Smooth muscle cell (in vitro differentiated cells): Measurements from ENCODE around the gene FBXL13. TPM values are rescaled to one million over a fixed set of nuclear protein-coding genes. Genes with fewer than 3 reads are reported as not detected.
A peak's percentile ranks its signal among the peaks of the same experiment; 100 is the strongest.

Experiments
- DNase-seq: peaks from one replicate; lab custom pipeline; 2025; ENCODE audit not compliant: unreplicated experiment; lab: John Stamatoyannopoulos, UW
- H2AFZ ChIP-seq: fragments of 200-600 bp; sonication (generic); 2 replicates; pipeline ENCODE4 v1.6.0; 2016; ENCODE audit warnings: antibody characterized with exemption, low read depth, mild to moderate bottlenecking
- H3F3A ChIP-seq: fragments of 200-600 bp; sonication (generic); 2 replicates; pipeline ENCODE4 v1.6.0; 2017; ENCODE audit warnings: antibody characterized with exemption, low read depth
- H3K27ac ChIP-seq: fragments of 200-600 bp; sonication (generic); 2 replicates; pipeline ENCODE4 v1.5.1; 2016; ENCODE audit warnings: low read depth, mild to moderate bottlenecking
- H3K27me3 ChIP-seq: fragments of 200-600 bp; sonication (generic); 2 replicates; pipeline ENCODE4 v1.6.1; 2016; ENCODE audit warnings: low read depth, mild to moderate bottlenecking
- H3K36me3 ChIP-seq: fragments of 200-600 bp; sonication (generic); 2 replicates; pipeline ENCODE4 v1.5.1; 2016; ENCODE audit warnings: low read depth
- H3K4me1 ChIP-seq: fragments of 200-600 bp; sonication (generic); 2 replicates; pipeline ENCODE4 v1.5.1; 2016; ENCODE audit warnings: low read depth
- H3K4me2 ChIP-seq: fragments of 200-600 bp; sonication (generic); 2 replicates; pipeline ENCODE4 v1.6.0; 2016; ENCODE audit warnings: mild to moderate bottlenecking
- H3K4me3 ChIP-seq: fragments of 200-600 bp; sonication (generic); 2 replicates; pipeline ENCODE4 v1.5.1; 2016; ENCODE audit warnings: mild to moderate bottlenecking
- H3K79me2 ChIP-seq: fragments of 200-600 bp; sonication (generic); 2 replicates; pipeline ENCODE4 v1.6.0; 2016; ENCODE audit warnings: low read depth, mild to moderate bottlenecking
- H3K9ac ChIP-seq: fragments of 200-600 bp; sonication (generic); 2 replicates; pipeline ENCODE4 v1.6.0; 2016; ENCODE audit warnings: low read depth
- H3K9me3 ChIP-seq: fragments of 200-600 bp; sonication (generic); replicated peaks from 2 replicates; pipeline ENCODE4 v1.5.1; 2016; ENCODE audit warnings: low read depth
- H4K20me1 ChIP-seq: fragments of 200-600 bp; sonication (generic); 2 replicates; pipeline ENCODE4 v1.6.0; 2016; ENCODE audit warnings: low read depth
- WGBS: methylation state at CpG from one replicate; pipeline ENCODE4 v1.1.7; 2016; ENCODE audit warnings: low lambda C conversion rate; 5-methylcytosine and 5-hydroxymethylcytosine counted together
- polyA plus RNA-seq: library from polyadenylated mRNA; unstranded; fragments of >200 nt; fragmentation: Nextera tagmentation; extraction: Ambion mirVana; gene quantifications from 2 replicates; pipeline ENCODE4 v1.2.1, GENCODE V29; 2016
- total RNA-seq: library from RNA; depleted of rRNA; stranded (reverse); fragments of >200 nt; gene quantifications from 2 replicates; pipeline ENCODE4 v1.2.3, GENCODE V29; 2014
- TF ChIP-seq, protein P1 (sequence below): fragments of 200-600 bp; sonication (generic); IDR thresholded peaks from 2 replicates; pipeline ENCODE4 v1.5.1; 2017; ENCODE audit warnings: borderline replicate concordance, mild to moderate bottlenecking, antibody characterized with exemption; ENCODE audit not compliant: insufficient read depth, poor library complexity, severe bottlenecking

Gene FBXL13
- total and polyA plus RNA-seq, 2 experiments from 2014 or later = 2.6 to 12.1 TPM

DNA sequence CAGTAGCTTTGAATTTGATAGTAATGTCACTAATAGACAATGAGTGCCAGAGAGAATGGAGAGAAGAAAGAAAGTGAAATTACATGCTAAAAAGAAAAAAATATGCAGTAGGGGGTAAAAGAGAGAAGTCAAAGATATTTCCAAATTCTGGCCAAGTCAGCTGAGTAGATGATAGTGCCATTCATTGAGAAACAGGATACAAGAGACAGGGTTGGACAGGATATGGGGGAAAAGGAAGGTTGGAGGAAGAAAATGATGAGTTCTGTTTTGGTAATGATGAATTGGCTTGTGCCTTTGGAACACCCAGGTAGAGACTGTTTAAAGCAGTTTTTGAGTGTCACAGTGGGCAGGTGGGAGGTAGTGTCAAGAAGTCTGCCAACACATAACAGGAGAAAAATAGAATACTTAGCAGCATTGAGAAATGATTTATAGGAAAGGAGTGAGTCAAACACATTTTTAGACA, 83.5 kb downstream of the FBXL13 start:
- Histone ChIP-seq H3K27ac (peak overlapping the region; percentile 77), H3K9ac (no peak overlapping the region), H3K27me3 (no peaks in the 10 kb centered on the region), H3K4me2 (peak overlapping the region; percentile 36), H3K36me3 (no peaks in the 10 kb centered on the region), H2AFZ (no peak overlapping the region), H3F3A (peaks cover 5% of the 10 kb centered on the region), H3K4me3 (no peak overlapping the region), H3K79me2 (no peaks in the 10 kb centered on the region), H4K20me1 (no peaks in the 10 kb centered on the region), H3K9me3 (no peaks in the 10 kb centered on the region), H3K4me1 (no peaks in the 10 kb centered on the region)
- TF ChIP-seq, protein P1, sequence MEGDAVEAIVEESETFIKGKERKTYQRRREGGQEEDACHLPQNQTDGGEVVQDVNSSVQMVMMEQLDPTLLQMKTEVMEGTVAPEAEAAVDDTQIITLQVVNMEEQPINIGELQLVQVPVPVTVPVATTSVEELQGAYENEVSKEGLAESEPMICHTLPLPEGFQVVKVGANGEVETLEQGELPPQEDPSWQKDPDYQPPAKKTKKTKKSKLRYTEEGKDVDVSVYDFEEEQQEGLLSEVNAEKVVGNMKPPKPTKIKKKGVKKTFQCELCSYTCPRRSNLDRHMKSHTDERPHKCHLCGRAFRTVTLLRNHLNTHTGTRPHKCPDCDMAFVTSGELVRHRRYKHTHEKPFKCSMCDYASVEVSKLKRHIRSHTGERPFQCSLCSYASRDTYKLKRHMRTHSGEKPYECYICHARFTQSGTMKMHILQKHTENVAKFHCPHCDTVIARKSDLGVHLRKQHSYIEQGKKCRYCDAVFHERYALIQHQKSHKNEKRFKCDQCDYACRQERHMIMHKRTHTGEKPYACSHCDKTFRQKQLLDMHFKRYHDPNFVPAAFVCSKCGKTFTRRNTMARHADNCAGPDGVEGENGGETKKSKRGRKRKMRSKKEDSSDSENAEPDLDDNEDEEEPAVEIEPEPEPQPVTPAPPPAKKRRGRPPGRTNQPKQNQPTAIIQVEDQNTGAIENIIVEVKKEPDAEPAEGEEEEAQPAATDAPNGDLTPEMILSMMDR = no peak
- no peak for DNase-seq

DNA sequence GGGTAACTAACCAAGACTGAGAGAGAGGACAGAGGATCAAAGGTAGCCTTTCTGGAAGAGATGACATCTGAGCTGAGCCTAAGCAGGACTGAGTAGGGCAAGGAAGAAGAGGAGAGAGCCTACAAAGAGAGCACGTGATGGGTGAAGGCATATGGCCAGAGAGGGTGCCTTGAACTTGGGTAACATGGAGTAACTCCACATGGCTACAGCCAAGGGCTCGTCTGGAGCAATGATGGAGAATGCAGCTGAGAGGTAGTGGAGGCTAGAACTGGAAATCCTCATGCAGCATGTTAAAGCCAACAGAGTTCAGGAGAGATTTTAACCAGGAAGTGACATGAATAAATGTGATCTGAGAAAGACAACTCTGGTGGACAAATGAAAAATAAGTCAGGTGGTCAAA, 84.0 kb downstream of the FBXL13 start:
- no peaks in the 10 kb centered on the region for H3K4me1 ChIP-seq
- no peaks in the 10 kb centered on the region for H3K9me3 ChIP-seq
- H3K27ac ChIP-seq = no peak overlapping the region
- no peak overlapping the region for H3K4me2 ChIP-seq
- WGBS = 93% methylated on average over 2 of the region's 2 CpGs
- H2AFZ ChIP-seq = no peak overlapping the region
- DNase-seq = no peak
- no peaks in the 10 kb centered on the region for H3K27me3 ChIP-seq
- H3F3A ChIP-seq = peaks cover 5% of the 10 kb centered on the region
- H3K4me3 ChIP-seq = no peak overlapping the region
- H3K79me2 ChIP-seq = no peaks in the 10 kb centered on the region
- no peaks in the 10 kb centered on the region for H4K20me1 ChIP-seq
- H3K9ac ChIP-seq = no peak overlapping the region
- TF ChIP-seq, protein P1 = no peak
- H3K36me3 ChIP-seq = no peaks in the 10 kb centered on the region

DNA sequence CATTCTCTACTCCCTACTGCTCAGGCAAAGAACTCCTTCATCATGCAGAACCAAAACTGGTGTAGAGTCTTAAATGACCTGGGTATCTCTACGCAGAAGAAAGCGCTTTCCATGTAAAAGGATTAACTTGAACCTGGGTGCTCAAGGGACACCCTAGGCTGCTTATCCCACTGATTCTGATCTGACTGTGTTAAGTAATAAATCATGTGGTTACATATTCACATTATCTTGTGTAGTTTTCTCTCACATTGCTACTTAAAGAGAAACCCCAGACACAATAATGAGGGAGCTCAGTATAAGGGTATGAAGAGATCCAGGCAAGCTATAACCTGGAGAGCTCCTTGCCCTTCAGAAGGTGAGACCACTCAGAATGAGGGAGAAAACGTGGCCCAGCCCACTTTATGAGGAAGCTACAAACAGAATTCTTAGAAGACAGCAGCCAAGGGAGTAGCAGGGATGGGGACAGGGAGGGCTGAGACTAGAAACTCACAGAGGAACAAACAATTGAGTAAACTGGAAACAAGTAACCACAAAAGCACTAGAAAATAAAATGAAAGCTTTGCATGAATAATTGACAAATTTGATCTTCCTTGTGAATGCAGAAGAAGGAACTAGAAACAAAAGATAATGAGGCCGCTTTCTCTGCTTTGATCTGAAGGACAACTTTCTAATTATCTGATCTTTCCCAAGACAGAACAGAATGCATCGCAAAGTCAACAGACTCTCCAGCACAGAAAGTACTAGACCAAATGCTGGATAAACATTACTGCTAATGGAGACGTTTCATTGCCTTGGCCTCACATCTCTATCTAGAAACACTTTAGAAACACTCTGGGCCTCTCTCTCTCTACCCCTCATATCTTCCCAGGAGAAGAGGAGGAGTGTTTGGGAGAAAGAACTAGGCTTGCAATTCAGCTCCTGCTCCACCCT, 85.7 kb downstream of the FBXL13 start:
- no peak for DNase-seq
- no peak overlapping the region for H3K27ac ChIP-seq

More for the DNA sequence above, 85.7 kb downstream of the FBXL13 start:
- Histone ChIP-seq H3K4me2 (no peak overlapping the region), H3K4me3 (no peak overlapping the region), H4K20me1 (no peaks in the 10 kb centered on the region), H2AFZ (no peak overlapping the region), H3K9me3 (no peaks in the 10 kb centered on the region), H3K9ac (no peak overlapping the region), H3K4me1 (no peaks in the 10 kb centered on the region), H3K27me3 (no peaks in the 10 kb centered on the region), H3K79me2 (no peaks in the 10 kb centered on the region), H3F3A (peaks cover 5% of the 10 kb centered on the region), H3K36me3 (no peaks in the 10 kb centered on the region)
- TF ChIP-seq, protein P1 = no peak
- 63% methylated on average over 6 of the region's 6 CpGs for WGBS
